Kidney (tissue), 14 donors: Measurements from ENCODE around the gene RAD51. TPM values are rescaled to one million over a fixed set of nuclear protein-coding genes. Genes with fewer than 3 reads are reported as not detected.

ENCODE experiments used
- DNase-seq, 5 donors: peaks; one replicate each; pipeline ENCODE4 v3.0.0-alpha.2; 2013 to 2020
- FAIRE-seq: peaks from 2 replicates; lab custom pipeline; 2012; peaks lifted over from hg19 to GRCh38; lab: Jason Lieb, UNC
- H3K27ac ChIP-seq, 2 donors: one replicate each; pipeline ENCODE4 v1.7.0; 2013; ENCODE audit warnings: low read depth in 2 of 2, low read length in 2 of 2, inconsistent platforms in 1 of 2
- H3K27me3 ChIP-seq: one replicate; pipeline ENCODE4 v1.7.1; 2013; ENCODE audit warnings: low read length, inconsistent platforms; ENCODE audit not compliant: control insufficient read depth, insufficient read depth
- H3K36me3 ChIP-seq, 3 donors: one replicate each; pipeline versions ENCODE4 v1.7.0 to v1.7.1; 2013; ENCODE audit warnings: low read length in 3 of 3, control low read depth in 1 of 3, inconsistent platforms in 1 of 3; ENCODE audit not compliant: insufficient read depth in 3 of 3, control insufficient read depth in 2 of 3
- H3K4me1 ChIP-seq, 3 donors: one replicate each; pipeline versions ENCODE4 v1.7.0 to v1.7.1; 2013; ENCODE audit warnings: low read length in 3 of 3, inconsistent platforms in 1 of 3, low read depth in 1 of 3; ENCODE audit not compliant: control insufficient read depth in 2 of 3, insufficient read depth in 2 of 3
- H3K4me3 ChIP-seq, 3 donors: one replicate each; pipeline versions ENCODE4 v1.7.0 to v1.8.1; 2013; ENCODE audit warnings: low read length in 3 of 3, control low read depth in 1 of 3, inconsistent platforms in 1 of 3
- H3K9ac ChIP-seq, 3 donors: one replicate each; pipeline versions ENCODE4 v1.7.0 to v1.7.1; 2013; ENCODE audit warnings: low read length in 3 of 3, control low read depth in 1 of 3, inconsistent platforms in 1 of 3
- H3K9me3 ChIP-seq, 3 donors: one replicate each; pipeline versions ENCODE4 v1.7.0 to v1.7.1; 2013; ENCODE audit warnings: low read length in 3 of 3, control low read depth in 1 of 3, inconsistent platforms in 1 of 3; ENCODE audit not compliant: control insufficient read depth in 2 of 3, insufficient read depth in 1 of 3
- intact Hi-C: fragments of 100-400 bp; cut with DNase I; formaldehyde crosslinking; loops from one replicate; pipeline ENCODE4 v1.11.1; 2022
- polyA plus RNA-seq: library from polyadenylated mRNA; stranded (reverse); fragments of 350-450 nt; fragmentation: Illumina TruSeq; extraction: RNeasy Lipid Tissue Mini Kit (QIAGEN cat#74804); gene quantifications from one replicate; pipeline ENCODE4 v1.2.3, GENCODE V29; 2014; ENCODE audit warnings: low read depth, low replicate concordance; ENCODE audit not compliant: insufficient read depth
- total RNA-seq: library from RNA; stranded (reverse); fragmentation: NEBNext Ultra II Directional; extraction: Animal tissue kit (Norgen Biotek cat#: 25700); gene quantifications from one replicate; pipeline ENCODE4 v1.2.1, GENCODE V29; 2021
- TF ChIP-seq, protein P1 (sequence below): IDR thresholded peaks from 3 replicates; pipeline ENCODE4 v1.5.1; 2012; ENCODE audit warnings: mild to moderate bottlenecking, moderate library complexity, borderline replicate concordance; ENCODE audit not compliant: insufficient read depth; ENCODE audit errors: extremely low read depth
- donor health status: control.
- donor health status: control.
- donor health status: control.
- donor health status: control.
- donor health status: control.
- donor health status: DM: yes; HTN: yes; CAD: no.
- donor health status: Normal renal cell carcinoma (clear cell type).

RAD51 gene
- total and polyA plus RNA-seq, 2 donors from 2014 or later: 1.1 TPM; not detected in 1

DNA sequence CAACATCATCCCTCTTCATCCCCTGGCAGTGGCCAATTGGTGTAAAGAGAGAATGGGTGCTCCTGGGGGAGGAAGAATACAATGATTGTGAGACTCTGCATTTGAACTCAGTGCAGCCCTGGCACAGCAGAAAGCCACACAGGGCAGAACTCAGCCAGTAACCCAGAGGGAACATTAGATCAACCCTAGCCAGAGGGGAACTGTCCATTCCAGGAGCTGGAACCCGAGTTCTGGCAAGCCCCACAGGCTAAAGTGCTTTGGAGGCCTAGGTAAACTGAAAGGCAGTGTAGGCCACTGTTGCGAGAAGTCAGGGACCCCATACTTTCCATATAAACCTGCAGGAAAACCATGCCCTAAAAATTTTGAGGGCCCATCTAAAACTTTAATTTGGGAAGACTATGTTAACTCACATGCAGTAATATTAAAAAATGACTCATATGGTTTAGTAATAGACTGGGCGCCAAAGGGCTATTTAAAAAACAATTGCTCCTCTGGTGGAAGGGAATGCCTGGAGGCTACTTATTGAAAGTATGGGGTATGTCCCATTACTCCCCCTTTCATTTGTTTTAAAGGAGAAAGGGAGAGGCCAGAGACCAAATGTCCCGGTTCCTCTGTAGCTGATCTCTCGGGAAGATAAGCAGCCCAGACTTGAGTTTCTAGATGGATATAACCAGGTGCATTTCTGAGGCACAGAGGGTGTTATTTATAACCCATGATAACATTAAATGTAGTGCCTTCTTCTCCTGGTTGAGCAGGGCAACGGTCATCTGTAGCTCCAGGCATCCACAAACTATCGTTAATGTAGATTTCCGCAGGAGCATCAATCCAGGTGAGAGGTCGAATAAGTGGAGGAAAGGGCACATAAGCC is 5.8 kb upstream of the RAD51 start:
- TF ChIP-seq, protein P1, sequence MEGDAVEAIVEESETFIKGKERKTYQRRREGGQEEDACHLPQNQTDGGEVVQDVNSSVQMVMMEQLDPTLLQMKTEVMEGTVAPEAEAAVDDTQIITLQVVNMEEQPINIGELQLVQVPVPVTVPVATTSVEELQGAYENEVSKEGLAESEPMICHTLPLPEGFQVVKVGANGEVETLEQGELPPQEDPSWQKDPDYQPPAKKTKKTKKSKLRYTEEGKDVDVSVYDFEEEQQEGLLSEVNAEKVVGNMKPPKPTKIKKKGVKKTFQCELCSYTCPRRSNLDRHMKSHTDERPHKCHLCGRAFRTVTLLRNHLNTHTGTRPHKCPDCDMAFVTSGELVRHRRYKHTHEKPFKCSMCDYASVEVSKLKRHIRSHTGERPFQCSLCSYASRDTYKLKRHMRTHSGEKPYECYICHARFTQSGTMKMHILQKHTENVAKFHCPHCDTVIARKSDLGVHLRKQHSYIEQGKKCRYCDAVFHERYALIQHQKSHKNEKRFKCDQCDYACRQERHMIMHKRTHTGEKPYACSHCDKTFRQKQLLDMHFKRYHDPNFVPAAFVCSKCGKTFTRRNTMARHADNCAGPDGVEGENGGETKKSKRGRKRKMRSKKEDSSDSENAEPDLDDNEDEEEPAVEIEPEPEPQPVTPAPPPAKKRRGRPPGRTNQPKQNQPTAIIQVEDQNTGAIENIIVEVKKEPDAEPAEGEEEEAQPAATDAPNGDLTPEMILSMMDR: no peak
- Histone ChIP-seq H3K9me3 (no peaks in the 10 kb centered on the region), H3K27me3 (no peaks in the 10 kb centered on the region), H3K4me1 (peaks cover 2 to 8% (median 5%) of the 10 kb centered on the region in 3 donors), H3K9ac (no peak overlapping the region), H3K36me3 (no peaks in the 10 kb centered on the region), H3K4me3 (no peak overlapping the region), H3K27ac (no peak overlapping the region)
- DNase-seq (no peak), FAIRE-seq (no peak)
- intact Hi-C loops: no loop called here

DNA sequence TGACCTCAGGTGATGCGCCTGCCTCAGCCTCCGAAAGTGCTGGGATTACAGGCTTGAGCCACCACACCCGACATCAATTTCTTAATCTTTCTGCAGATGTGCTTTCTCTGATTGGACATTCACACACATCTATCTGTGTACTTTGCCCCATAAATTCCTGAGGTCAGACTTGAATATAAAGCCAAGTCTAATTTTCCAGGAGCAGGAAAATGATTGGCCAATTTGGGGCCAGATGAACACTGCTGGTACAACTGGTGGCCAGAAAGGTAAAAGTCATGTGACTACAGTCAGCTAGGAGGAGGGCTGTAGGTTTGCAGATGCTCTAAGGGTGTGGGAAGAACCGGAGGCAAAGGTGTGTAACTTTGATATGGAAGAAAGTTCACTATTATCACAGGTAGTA is 3.2 kb upstream of the RAD51 start:
- intact Hi-C loops: no loop called here

DNA sequence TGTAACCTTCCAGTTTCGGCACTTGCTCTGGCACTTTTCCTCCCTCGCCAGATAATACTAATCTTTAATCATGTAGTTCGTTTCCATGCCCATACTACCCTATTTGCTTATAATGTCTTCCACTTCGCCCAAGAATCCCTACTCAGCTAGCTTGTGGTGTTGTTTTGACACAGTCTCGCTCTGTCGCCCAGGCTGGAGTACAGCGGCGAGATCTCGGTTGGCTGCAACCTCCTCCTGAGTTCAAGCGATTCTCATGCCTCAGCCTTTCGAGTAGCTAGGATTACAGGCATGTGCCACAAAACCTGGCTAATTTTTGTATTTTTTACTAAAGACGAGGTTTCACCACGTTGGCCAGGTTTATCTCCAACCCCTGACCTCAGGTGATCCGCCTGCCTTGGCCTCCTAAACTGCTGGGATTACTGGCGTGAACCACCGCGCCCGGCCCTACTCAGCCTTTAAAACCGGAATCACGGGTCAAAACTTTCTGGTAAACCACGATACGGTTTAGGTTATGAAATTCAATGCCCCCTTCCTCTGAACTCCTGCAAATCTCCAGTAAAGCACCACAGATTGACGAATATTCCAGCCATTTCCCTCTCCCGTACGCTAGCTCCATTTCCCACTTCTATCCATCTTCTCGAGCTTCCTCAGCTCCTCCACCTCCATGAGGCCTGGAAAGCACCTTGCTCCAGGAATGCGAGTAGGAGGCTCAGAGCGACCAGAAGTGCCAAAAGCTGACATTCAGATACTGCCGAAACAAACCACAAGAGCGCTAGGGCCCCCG is 878 bp upstream of the RAD51 start:
- Histone ChIP-seq H3K9ac (peak overlapping the region; percentile 95 to 98 (median 96)), H3K27me3 (no peaks in the 10 kb centered on the region), H3K4me3 (peak overlapping the region; percentile 88 to 99 (median 97)), H3K27ac (peak overlapping the region; percentile 99), H3K4me1 (peaks cover 2 to 16% (median 6%) of the 10 kb centered on the region in 3 donors), H3K36me3 (no peaks in the 10 kb centered on the region), H3K9me3 (no peaks in the 10 kb centered on the region)
- intact Hi-C loops: no loop called here
- FAIRE-seq (no peak), DNase-seq (peak in 3 of 5 donors; percentile 23 to 48 (median 38))
- TF ChIP-seq, protein P1: peak; percentile 9

More for the DNA sequence above, 3.2 kb upstream of the RAD51 start:
- Histone ChIP-seq H3K27ac (no peak overlapping the region), H3K27me3 (no peaks in the 10 kb centered on the region), H3K9me3 (no peaks in the 10 kb centered on the region), H3K4me3 (no peak overlapping the region), H3K36me3 (no peaks in the 10 kb centered on the region), H3K4me1 (peaks cover 2 to 16% (median 6%) of the 10 kb centered on the region in 3 donors), H3K9ac (no peak overlapping the region)
- TF ChIP-seq, protein P1: no peak
- DNase-seq (no peak), FAIRE-seq (no peak)
